AML-193 (cell line): ENCODE data around the gene CDH13.

Experiments
- DNase-seq, 2 experiments: peaks; one replicate each; lab custom pipeline; 2025; lab: John Stamatoyannopoulos, UW

CDH13 gene

GRCh38 chr16:83807710-83808572, 1181.2 kb downstream of the CDH13 start, which contains the start of gene HSBP1:
HSBP1 (plus strand) TSS chr16:83807978; CDS start chr16:83808077, 99 bp downstream.
- peak; percentile 83 to 92 for DNase-seq

DNA sequence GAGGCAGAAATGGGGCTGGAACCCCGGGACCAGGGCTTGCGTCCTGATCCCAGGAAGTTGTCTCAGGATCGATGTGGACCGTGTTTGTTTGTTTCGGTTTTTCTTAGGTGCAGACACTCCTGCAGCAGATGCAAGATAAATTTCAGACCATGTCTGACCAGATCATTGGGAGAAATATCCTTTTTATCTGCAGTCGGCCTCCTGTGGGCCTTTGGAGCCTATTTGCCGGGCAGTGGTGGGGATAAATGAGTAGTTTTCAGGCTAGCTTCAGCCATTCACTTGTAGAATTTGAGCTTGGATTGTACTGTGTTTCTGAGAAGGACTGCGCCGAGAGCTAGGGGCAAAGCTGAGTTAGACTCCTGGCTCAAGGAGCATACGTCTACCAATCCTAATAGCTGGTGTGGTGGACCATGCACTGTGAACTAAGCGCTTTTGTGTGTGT, 1181.8 kb downstream of the CDH13 start:
- no peak for DNase-seq

GRCh38 chr16:83809092-83809491, 1182.3 kb downstream of the CDH13 start:
- no peak for DNase-seq

DNA sequence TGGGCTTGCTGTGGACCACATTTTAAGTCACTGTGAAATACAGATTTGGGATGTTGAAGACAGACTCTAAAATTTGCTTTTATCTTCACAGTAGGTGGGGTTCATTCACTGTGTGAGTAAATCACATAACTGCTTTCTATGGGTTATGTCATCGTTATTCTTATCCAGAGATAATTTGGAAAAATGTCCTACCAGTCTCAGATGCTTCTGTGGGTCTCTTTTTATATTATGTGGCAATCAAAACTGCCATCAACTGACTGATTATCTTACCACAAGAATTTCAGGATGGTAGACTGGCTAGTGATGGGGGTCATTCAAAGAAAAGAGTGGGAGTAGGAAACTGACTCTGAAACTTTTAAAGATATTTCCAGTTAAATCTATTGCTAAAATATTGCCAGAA, 1184.1 kb downstream of the CDH13 start:
- no peak for DNase-seq

DNA sequence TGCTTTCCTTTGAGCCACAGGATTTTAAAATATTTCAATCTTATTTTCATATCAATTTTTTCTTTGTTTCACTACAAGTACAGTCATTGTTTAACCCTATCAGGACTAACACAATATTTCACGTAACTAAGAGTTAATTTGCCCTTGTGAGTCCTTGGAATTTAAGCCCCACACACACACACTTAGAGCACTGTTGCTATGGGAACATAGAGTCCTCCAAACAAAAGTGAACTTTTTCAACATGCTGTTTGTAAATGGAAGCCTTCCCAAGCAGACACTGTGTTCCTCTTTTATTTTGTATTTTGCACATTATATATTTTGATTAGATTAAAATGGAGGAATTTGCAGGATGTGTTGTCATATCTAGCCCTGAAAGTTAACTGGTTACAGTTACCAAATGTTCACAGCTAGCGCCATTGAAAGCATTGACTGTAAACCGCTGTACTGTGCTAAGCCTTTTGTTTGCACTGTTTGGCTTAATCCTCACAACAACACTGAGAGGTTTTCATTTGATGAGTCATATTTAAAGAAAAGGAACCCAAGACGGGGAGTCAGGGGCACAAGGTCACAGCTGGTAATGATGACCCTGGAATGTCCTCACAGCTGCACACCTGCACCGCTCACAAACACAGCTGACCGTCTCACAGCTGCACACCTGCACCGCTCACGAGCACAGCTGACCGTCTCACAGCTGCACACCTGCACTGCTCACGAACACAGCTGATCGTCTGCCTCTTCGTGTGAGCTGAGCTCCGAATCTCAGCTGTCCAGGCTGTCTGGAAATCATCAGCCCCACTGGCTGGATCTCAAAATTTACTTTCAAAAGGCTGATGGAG, 1187.3 kb downstream of the CDH13 start:
- DNase-seq: peak in 1 of 2 experiments; percentile 14

DNA sequence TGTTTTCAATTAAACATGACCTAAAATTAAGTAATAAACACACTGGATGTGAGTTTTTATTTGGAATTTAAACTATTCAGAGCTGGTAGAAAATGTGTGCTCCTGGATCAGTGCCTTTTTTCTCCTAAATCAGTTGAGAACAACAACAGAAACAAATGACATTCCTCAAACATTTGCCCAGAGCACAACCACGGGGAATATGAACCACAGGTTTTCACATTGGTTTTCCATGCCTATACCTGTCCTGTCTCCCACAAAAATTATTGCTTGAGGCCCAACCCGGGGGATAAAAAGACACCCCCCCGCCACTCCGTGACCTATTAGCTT, 1187.9 kb downstream of the CDH13 start:
- DNase-seq: no peak

GRCh38 chr16:83817022-83817421, 1190.3 kb downstream of the CDH13 start:
- no peak for DNase-seq

DNA sequence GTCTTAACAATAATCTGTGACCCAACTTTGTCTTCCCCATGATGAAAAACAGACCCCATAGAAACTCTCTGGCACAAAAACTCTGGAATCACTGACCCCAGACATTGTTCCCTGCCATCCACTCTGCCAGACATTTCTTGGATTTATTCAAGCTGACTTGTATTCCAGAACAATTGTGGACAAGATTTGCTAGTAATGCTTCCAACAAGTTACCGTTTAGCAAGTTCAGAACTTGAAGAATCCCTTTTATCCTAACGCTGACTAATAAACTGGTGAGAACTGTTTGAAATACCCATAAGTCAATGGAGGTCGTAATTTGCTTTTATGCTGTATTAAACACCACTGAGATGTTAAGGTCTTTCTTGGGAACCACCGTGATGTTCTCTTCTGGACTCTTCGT, 1191.5 kb downstream of the CDH13 start:
- no peak for DNase-seq

GRCh38 chr16:83819361-83819760, 1192.6 kb downstream of the CDH13 start:
- no peak for DNase-seq

DNA sequence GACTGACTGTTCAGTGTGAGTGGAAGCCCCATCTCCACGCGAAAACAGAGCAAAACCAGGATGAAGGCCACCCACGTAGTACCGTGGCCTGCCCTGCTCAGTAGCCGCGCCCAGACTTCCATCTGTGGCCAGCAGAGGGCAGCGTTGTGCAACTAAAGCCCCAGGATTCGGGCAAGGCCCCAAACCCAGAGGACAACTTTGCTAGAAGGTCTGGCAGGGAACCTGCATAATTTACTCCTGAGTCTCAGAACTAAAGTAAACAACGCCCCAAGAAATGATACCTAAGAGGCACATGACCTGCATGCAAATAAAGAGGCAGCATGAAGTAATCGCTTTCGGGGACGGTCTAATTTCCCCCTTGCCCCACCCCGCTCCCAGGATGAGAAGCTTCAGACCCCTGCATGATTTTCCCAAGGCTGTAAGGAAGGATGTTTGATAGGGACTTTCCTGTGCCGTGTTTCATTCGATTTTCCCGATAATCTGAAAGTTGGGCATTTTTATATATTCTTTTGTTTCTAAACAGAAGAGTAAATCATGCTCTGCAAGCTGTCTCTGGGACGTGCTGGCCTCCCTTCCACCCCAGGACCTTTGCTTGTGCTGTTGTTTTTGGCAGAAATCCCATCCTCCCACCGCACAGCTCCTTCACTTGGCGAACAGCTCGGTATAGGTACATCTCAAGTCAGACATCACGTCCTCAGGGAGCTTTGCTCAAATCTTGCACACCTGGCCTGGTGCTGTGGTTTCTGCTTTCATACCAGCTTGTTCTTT, 1199.6 kb downstream of the CDH13 start:
- peak; percentile 54 to 66 for DNase-seq

GRCh38 chr16:83830091-83830768, 1203.5 kb downstream of the CDH13 start:
- DNase-seq: no peak

DNA sequence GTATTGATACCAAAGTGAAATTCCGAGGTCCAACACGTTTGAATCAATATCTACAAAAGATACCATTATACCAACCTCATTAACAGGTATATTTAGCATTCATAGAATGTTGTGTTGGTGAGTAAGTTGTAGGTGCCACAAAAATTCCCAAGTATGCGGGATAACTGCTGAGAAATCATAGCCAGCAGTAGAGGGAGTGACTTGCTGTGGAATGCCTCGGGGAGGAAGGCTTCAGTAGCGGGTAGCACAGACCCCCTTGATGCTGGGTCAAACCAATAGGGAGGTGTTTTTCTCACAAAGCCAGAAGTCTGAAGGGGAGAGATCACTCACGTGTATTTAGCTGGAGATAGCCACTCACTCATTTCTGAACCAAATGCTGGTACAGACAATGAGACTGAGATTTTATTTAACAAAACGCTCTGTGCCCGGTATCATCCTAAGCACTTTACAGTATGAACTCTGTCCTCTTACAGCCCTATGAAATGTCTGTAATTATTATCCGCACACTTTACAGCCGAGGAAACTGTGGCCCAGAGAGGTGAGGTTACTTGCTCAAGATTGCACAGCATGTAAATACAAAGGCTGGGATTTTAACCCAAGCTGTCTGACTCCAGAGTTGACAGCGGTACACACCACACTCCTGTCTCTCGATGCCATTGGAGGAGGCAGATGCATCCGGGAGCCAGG, 1204.1 kb downstream of the CDH13 start:
- DNase-seq: no peak

- DNase-seq: no peak
Measured at GRCh38 chr16:83831456-83831987, 1204.8 kb downstream of the CDH13 start.

DNA sequence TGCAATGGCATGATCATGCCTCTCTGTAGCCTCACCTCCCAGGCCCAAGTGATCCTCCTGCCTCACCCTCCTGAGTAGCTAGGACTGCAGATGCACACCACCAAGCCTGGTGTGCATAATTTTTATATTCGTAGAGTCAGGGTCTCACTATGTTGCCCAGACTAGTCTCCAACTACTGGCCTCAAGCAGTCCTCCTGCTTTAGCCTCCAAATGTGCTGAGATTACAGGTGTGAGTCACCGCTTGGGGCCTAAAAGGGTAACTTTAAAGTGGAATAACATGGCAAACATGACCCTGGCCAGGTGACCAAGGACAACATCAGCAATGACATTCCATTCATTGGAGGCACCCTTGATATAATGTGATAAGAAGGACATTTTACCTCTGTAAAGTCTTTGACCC, 1207.2 kb downstream of the CDH13 start:
- no peak for DNase-seq

DNA sequence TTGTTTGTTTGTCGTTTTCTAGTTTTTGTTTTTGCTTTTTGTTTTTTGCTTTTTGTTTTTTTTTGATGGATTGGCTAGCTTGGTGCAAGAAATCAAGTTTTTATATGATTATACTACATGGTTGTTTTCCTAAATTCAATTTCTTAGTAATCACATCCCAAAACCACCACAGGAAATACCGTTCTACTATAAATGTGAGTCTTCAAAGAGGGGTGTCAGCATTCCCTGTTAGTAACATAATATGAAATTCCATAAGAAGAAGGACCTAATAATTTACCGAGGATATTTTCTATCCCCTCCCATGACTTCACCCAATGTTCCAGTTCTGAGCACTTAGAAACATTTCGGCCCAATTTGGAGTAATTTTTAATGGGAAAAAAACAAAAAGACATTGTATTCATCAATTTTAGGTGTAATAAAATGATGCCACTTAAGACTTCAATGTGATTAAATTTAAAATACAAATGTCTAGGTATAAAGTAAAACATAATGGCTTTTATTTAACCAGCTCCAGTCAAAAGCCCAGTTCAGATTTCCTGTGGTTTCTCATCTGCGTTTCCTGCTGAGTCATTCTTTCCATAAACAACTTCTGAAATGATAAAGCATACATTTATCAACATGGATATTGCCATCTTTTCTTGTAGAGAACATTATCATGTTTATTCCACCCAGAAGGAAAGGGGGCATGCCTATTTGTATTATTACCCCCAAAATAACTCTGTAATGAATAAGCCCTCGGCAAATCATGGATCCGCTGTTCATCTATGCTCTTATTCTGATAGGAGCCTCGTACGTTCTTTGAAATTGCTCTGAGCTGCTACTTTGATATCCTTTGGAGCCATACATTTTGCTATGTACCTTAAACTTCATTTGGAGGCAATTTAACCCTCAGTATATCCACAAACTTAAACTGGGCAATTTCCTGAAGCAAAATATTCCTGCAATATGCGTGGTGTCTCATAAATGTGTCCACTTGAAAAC, 1209.1 kb downstream of the CDH13 start:
- peak in 1 of 2 experiments; percentile 2 for DNase-seq

DNA sequence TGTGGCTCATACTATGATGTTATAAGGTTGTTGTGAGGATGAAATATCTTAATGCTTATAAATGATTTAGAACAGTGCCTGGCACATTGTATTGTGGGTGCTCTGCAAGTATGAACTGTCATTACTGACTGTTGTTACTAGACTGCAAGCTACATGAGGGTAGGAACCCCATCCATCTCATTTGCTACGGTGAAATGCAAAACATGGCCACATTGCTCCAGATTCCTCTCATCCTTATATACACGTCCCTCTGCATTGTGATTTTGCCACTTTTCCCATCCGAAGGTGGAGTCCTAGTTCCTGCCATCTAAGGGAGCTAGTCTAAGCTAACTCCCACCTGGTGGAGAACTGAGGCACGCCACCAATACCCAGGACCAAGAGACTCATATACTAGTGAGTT, 1210.8 kb downstream of the CDH13 start:
- DNase-seq: no peak

GRCh38 chr16:83838151-83838550, 1211.4 kb downstream of the CDH13 start:
- DNase-seq: no peak

- DNase-seq: no peak
Measured at GRCh38 chr16:83839561-83839960, 1212.8 kb downstream of the CDH13 start.

- DNase-seq: no peak
Measured at GRCh38 chr16:83840060-83840617, 1213.4 kb downstream of the CDH13 start.
